Renal cortex interstitium (tissue), 15 donors: ENCODE results near the gene POTEM. TPM values are rescaled to one million over a fixed set of nuclear protein-coding genes. Genes with fewer than 3 reads are reported as not detected.
"Not testable (repeated sequence)": the region's sequence is repeated elsewhere in the genome, so short reads cannot be mapped to it uniquely, and the experiment has no call there.

Experiments
- DNase-seq, 11 donors: peaks; one replicate each; pipeline ENCODE4 v3.0.0-alpha.2; 2013; ENCODE audit warnings: low read depth in 9 of 11, low spot score in 4 of 11; ENCODE audit errors: extremely low read depth in 1 of 11
- long read RNA-seq, 16 experiments: transcript quantifications; one replicate each; lab custom pipeline, GENCODE V29; 2026
- polyA plus RNA-seq, 3 donors: library from polyadenylated mRNA; unstranded; fragments of 120-200 nt; gene quantifications; one replicate each; pipeline ENCODE4 v1.2.1, GENCODE V29; 2013; ENCODE audit not compliant: insufficient read length in 3 of 3

Gene POTEM
- polyA plus RNA-seq: not detected
- long read RNA-seq, donor 1: 0 reads
- long read RNA-seq, donor 2: 0 reads
- long read RNA-seq, donor 3: 0 reads
- long read RNA-seq, donor 4: 0 reads
- long read RNA-seq, donor 5: 0 reads
- long read RNA-seq, donor 6: 0 reads
- long read RNA-seq, donor 7: 0 reads
- long read RNA-seq, donor 8: 0 reads
- long read RNA-seq, donor 9: 0 reads
- long read RNA-seq, donor 10: 0 reads
- long read RNA-seq, donor 11: 0 reads
- long read RNA-seq, donor 12: 0 reads
- long read RNA-seq, donor 13: 0 reads
- long read RNA-seq, donor 14: 0 reads
- long read RNA-seq, donor 15: 0 reads
- long read RNA-seq, donor 16: 0 reads

DNA sequence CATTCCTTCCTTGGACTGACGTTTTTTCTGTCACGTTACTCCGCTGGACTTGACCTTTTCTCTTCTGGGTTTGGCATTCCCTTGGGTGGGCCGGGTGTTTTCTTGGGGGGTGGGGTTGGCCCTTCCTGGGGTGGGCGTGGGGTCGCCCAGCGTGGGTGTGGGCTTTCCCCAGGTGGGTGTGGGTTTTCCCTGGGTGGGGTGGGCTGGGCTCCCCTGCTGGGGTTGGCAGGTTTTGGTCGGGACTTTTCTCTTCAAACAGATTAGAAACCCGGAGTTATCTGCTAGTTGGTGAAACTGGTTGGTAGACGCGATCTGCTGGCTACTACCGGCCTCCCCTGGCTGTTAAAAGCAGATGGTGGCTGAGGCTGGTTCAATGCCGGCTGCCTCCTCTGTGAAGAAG, at the start of gene POTEM:
Gene POTEM, plus strand, starts transcription at position 301 of the 400 bp plus-strand sequence. Its CDS starts 52 bp downstream, at position 353.
- not testable (repeated sequence) for DNase-seq

- not testable (repeated sequence) for DNase-seq
Observed at GRCh38 chr14:18918345-18918744, 48.9 kb upstream of the POTEM start.

GRCh38 chr14:18920052-18920451, 47.2 kb upstream of the POTEM start:
- DNase-seq: not testable (repeated sequence)

GRCh38 chr14:18921055-18921701, 46.1 kb upstream of the POTEM start:
- DNase-seq: not testable (repeated sequence)

DNA sequence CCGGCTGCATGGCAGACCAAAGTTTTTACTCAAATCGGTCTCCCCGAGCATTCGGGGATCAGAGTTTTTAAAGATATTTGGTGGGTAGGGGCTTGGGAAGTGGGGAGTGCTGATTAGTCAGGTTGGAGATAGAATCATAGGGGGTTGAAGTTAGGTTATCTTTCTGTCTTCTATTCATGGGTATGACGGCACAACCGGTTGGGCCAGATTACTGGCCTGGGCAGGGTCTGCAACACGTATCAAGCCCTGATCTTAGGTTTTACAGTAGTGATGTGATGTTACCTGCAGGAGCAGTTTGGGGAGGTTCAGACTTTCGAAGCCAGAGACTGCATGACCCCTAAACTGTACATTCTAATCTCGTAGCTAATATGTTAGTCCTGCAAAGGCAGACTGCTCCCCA, 30.4 kb upstream of the POTEM start:
- not testable (repeated sequence) for DNase-seq

DNA sequence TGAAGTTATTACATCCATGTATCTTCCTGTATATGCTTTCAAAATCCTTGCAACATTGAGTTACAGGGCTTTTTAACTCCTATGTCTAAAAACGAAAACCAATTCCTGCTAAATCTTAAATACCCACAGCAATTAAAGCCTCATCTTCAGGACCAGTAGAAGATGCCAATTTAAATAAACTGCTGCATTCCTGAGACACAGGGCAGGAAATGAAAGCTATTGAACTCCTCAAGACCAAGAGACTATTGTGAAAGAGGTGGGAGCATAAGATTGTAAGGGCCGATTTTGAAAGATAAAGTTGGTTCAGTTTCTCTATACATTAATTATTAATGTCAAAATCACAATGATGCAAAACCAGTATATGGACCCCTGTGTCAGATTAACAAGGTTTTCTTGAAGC, 28.5 kb upstream of the POTEM start:
- not testable (repeated sequence) for DNase-seq

GRCh38 chr14:18949939-18950338, 17.3 kb upstream of the POTEM start:
- DNase-seq: not testable (repeated sequence)

DNA sequence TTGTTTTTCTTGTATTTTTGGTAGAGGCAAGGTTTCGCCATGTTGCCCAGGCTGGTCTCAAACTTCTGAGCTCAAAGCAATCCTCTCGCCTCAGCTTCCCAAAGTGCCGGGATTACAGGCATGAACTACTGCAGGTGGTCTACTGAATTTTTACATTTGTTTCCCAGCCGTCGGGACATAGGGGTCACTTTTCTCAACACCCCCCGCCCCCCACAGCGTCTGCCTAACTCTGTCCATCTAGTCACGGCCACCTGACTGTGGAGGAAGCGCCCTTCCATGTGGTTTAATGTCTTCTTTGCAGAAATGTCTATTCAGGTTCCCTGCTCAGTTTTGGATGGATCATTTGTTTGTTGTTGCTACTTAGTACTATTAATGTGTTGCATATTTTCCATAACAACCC, 14.1 kb upstream of the POTEM start:
- not testable (repeated sequence) for DNase-seq

DNA sequence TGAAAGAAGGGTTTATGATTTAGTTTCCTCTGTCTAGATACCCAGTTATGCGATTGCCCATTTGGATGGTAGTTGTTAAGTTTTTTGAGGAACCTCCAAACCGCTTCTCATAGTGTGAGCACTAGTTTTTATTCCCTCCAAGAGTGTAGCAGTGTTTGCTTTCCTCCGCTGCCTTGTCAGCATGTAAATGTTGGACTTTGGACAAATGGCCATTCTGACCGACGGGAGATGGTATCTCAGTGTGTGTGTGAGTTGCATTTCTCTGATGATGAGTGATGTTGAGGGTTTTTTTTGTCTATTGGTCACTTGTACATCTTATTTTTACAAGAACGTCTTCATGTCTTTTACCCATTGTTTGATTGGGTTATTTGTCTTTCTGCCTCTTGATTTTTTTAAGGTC, 11.4 kb upstream of the POTEM start:
- DNase-seq: not testable (repeated sequence)

GRCh38 chr14:18961576-18961975, 5.7 kb upstream of the POTEM start:
- not testable (repeated sequence) for DNase-seq

DNA sequence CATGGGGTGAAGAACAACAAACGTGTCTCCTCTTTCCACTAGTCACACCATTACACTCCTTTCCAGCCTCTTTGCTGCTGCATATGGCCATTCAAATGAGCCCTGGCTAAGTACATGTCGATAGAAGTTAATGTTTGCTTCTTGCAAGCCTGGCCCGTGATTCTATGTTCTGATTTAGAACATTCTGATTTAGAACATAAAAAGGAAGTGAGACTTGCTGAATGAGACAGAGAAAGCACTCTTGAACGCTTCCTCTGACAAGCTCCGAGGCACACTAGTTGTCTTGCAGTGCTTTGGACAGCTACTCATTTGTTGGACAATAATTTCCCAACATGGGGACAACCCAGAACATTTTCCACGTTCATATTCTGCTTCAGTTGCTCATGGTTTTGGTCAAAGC, 5.1 kb upstream of the POTEM start:
- not testable (repeated sequence) for DNase-seq

DNA sequence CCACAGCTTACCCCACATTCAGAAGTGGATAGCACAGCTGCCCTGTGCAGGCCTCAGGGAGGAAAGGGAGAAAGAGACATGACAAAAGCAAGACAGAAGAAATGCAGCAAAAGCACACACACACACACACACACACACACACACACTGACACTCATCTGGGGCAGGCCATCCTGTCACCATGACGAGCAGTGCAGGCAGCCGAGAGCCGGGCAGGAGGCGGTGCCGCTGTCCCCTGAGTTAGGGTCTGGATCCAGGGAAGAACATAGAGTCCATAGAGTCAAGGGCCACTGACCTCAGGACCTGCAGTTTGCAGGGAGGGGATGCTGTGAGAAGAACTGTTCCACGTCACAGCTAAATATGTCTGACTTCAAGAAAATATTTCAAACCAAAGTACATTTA, 4.0 kb upstream of the POTEM start:
- DNase-seq: not testable (repeated sequence)

DNA sequence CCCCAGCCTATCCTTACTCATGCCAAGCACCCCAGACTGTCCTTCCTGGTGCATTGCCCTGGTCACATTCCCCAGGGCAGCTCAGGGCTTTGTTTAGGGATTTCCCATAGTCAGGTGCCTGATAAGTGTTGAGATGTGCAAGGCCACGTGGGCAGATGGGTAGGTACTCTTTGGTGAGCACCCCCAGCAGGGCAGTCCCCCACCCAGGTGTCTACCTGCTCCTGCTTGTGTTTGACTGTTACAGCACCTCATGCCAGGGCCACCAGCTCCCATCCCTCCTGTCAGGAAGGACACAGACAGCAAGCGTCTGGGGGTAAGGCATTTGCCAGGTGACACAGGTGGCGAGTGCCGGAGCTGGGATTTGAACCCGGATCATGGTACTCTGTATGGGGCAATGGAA, 2.4 kb upstream of the POTEM start:
- DNase-seq: not testable (repeated sequence)

- DNase-seq: not testable (repeated sequence)
Observed at GRCh38 chr14:19002566-19002965, 35.3 kb downstream of the POTEM start.

DNA sequence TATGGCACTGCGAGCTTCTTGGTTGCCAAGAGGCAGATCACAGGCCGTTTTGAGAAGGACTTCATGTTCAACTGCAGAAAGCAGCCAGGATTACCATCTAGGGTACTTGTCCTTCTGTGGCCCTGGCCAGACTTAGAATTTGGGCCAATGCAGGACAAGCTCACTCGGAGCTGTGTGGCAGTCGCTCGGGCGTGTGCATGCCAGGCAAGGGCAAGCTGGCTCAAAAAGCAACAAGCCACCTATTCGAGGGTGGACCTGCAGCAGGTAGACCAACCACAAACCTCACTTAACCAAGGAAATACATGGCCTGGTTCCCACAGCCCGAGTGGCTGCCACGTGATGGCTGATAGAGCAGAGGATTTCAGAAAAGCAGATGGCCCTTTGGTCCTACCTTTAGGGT, 39.3 kb downstream of the POTEM start:
- not testable (repeated sequence) for DNase-seq

DNA sequence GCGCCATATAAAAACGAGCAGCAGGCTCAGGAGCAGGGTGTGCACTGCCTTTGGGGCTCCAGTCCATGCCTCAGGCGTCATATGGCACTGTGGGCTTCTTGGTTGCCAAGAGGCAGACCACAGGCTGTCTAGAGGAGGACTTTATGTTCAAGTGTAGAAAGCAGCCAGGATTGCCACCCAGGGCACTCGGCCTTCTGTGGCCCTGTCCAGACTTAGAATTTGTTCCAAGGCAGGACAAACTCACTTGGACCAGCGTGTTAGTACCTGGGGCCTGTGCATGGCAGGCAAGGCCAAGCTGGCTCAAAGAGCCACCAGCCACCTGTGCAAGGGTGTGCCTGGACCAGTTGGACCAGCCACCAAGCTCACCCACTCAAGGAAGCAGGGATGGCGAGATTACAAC, 40.4 kb downstream of the POTEM start:
- DNase-seq: not testable (repeated sequence)

- not testable (repeated sequence) for DNase-seq
Observed at GRCh38 chr14:19011029-19011428, 43.8 kb downstream of the POTEM start.

DNA sequence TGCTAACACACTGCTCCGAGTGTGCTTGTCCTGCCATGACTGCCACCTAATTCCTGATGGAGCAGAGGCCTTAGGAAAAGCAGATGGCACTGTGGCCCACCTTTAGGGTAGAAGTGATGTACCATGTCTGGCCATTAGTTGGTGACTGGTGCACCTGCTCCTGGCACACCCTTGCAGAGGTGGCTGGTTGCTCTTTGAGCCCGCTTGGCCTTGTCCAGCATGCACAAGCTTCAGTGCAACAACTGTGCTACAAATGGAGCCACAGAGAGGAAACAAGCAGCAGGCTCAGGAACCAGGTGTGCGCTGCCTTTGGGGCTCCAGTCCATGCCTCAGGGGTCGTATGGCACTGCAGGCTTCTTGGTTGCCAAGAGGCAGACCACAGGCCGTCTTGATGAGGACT, 44.5 kb downstream of the POTEM start:
- DNase-seq: not testable (repeated sequence)

- not testable (repeated sequence) for DNase-seq
Observed at GRCh38 chr14:19015185-19015584, 48.0 kb downstream of the POTEM start.

- not testable (repeated sequence) for DNase-seq
Observed at GRCh38 chr14:19025080-19025589, 57.9 kb downstream of the POTEM start.
